ENCODE results near the gene RAB11FIP4. TPM values are rescaled to one million over a fixed set of nuclear protein-coding genes. Genes with fewer than 3 reads are reported as not detected.

RAB11FIP4 gene
- total and polyA plus RNA-seq, 2 of the 8 experiments (the other 6 are each of a cell fraction or from before 2014, with no cell fraction given): 21.7 to 53.2 TPM

DNA sequence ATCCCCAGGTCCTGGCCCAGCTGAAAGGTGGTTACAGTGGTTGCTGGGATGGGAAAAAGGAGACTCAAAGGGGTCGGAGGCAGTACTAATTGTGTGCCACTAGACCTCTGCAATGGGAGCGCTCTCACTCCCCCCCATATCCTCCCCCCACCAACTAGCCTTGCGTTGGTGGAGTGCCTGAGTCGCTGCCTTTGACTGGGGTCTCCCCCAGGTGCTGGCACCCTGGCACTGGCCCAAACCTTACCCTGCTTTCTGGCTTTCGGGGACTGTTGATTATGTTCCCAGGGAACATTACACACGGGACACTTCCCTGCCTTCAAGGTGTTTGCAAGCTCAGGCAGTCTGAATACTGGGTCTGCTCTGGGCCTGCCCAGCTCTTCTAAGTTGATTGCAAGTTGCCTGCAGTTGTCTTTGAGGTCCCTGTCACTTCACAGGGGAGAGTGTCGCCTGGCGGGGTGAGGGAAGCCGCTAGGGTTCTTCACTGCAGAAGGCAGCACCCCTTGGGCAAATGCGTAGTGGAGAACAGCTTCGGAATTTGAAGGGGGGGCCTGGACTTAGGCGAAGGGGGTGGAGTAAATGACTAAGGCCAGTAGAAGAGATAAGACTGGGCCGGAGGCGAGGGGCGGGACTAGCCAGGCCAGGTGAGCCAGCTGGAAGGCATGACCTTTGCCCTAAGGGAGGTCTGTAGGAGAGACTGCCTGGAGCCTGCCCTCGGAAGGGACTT is 98.0 kb downstream of the RAB11FIP4 start (continued):
- TF ChIP-seq SIRT6 (IDR thresholded peaks at IDR 0.05; ENCODE audit: low read length) (no peak), POU5F1 (IDR thresholded peaks at IDR 0.05; ENCODE audit: low read depth, low read length) (no peak), TBP (IDR thresholded peaks at IDR 0.05; ENCODE audit: low read depth, low read length) (peak; percentile 25; the same call in 1 of the 2 replicates), BCL11A (IDR thresholded peaks at IDR 0.05; ENCODE audit: low read depth in 2 of 2, low read length in 2 of 2) (no peak), RFX5 (IDR thresholded peaks at IDR 0.05; ENCODE audit: borderline replicate concordance, low read depth, low read length) (no peak), JUN (IDR thresholded peaks at IDR 0.05; ENCODE audit: low read depth, low read length) (no peak), FOSL1 (IDR thresholded peaks at IDR 0.05; ENCODE audit: insufficient read depth, low read depth, low read length) (no peak), SUZ12 (IDR thresholded peaks at IDR 0.05; ENCODE audit: low read length) (no peak)
- TF ChIP-seq, protein P1, sequence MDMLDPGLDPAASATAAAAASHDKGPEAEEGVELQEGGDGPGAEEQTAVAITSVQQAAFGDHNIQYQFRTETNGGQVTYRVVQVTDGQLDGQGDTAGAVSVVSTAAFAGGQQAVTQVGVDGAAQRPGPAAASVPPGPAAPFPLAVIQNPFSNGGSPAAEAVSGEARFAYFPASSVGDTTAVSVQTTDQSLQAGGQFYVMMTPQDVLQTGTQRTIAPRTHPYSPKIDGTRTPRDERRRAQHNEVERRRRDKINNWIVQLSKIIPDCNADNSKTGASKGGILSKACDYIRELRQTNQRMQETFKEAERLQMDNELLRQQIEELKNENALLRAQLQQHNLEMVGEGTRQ (IDR thresholded peaks at IDR 0.05; ENCODE audit: low read length): no peak
- TF ChIP-seq, protein P2, sequence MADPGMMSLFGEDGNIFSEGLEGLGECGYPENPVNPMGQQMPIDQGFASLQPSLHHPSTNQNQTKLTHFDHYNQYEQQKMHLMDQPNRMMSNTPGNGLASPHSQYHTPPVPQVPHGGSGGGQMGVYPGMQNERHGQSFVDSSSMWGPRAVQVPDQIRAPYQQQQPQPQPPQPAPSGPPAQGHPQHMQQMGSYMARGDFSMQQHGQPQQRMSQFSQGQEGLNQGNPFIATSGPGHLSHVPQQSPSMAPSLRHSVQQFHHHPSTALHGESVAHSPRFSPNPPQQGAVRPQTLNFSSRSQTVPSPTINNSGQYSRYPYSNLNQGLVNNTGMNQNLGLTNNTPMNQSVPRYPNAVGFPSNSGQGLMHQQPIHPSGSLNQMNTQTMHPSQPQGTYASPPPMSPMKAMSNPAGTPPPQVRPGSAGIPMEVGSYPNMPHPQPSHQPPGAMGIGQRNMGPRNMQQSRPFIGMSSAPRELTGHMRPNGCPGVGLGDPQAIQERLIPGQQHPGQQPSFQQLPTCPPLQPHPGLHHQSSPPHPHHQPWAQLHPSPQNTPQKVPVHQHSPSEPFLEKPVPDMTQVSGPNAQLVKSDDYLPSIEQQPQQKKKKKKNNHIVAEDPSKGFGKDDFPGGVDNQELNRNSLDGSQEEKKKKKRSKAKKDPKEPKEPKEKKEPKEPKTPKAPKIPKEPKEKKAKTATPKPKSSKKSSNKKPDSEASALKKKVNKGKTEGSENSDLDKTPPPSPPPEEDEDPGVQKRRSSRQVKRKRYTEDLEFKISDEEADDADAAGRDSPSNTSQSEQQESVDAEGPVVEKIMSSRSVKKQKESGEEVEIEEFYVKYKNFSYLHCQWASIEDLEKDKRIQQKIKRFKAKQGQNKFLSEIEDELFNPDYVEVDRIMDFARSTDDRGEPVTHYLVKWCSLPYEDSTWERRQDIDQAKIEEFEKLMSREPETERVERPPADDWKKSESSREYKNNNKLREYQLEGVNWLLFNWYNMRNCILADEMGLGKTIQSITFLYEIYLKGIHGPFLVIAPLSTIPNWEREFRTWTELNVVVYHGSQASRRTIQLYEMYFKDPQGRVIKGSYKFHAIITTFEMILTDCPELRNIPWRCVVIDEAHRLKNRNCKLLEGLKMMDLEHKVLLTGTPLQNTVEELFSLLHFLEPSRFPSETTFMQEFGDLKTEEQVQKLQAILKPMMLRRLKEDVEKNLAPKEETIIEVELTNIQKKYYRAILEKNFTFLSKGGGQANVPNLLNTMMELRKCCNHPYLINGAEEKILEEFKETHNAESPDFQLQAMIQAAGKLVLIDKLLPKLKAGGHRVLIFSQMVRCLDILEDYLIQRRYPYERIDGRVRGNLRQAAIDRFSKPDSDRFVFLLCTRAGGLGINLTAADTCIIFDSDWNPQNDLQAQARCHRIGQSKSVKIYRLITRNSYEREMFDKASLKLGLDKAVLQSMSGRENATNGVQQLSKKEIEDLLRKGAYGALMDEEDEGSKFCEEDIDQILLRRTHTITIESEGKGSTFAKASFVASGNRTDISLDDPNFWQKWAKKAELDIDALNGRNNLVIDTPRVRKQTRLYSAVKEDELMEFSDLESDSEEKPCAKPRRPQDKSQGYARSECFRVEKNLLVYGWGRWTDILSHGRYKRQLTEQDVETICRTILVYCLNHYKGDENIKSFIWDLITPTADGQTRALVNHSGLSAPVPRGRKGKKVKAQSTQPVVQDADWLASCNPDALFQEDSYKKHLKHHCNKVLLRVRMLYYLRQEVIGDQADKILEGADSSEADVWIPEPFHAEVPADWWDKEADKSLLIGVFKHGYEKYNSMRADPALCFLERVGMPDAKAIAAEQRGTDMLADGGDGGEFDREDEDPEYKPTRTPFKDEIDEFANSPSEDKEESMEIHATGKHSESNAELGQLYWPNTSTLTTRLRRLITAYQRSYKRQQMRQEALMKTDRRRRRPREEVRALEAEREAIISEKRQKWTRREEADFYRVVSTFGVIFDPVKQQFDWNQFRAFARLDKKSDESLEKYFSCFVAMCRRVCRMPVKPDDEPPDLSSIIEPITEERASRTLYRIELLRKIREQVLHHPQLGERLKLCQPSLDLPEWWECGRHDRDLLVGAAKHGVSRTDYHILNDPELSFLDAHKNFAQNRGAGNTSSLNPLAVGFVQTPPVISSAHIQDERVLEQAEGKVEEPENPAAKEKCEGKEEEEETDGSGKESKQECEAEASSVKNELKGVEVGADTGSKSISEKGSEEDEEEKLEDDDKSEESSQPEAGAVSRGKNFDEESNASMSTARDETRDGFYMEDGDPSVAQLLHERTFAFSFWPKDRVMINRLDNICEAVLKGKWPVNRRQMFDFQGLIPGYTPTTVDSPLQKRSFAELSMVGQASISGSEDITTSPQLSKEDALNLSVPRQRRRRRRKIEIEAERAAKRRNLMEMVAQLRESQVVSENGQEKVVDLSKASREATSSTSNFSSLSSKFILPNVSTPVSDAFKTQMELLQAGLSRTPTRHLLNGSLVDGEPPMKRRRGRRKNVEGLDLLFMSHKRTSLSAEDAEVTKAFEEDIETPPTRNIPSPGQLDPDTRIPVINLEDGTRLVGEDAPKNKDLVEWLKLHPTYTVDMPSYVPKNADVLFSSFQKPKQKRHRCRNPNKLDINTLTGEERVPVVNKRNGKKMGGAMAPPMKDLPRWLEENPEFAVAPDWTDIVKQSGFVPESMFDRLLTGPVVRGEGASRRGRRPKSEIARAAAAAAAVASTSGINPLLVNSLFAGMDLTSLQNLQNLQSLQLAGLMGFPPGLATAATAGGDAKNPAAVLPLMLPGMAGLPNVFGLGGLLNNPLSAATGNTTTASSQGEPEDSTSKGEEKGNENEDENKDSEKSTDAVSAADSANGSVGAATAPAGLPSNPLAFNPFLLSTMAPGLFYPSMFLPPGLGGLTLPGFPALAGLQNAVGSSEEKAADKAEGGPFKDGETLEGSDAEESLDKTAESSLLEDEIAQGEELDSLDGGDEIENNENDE (IDR thresholded peaks at IDR 0.05; ENCODE audit: insufficient replicate concordance, low read length): no peak
